Hepatocyte (in vitro differentiated cells): ENCODE measurements around the gene PDGFRA. TPM values are rescaled to one million over a fixed set of nuclear protein-coding genes. Genes with fewer than 3 reads are reported as not detected.

ENCODE experiments used
- DNase-seq: peaks from one replicate; pipeline ENCODE4 v3.0.0-alpha.2; 2016; ENCODE audit warnings: low spot score
- H2AFZ ChIP-seq: fragments of 200-600 bp; sonication (generic); 2 replicates; pipeline ENCODE4 v1.6.0; 2016; ENCODE audit warnings: antibody characterized with exemption, mild to moderate bottlenecking
- H3K27ac ChIP-seq: fragments of 200-600 bp; sonication (generic); 2 replicates; pipeline ENCODE4 v1.5.1; 2016; ENCODE audit warnings: mild to moderate bottlenecking
- H3K27me3 ChIP-seq: fragments of 200-600 bp; sonication (generic); 2 replicates; pipeline ENCODE4 v1.6.1; 2016
- H3K36me3 ChIP-seq: fragments of 200-600 bp; sonication (generic); replicated peaks from 2 replicates; pipeline ENCODE4 v1.5.1; 2016; ENCODE audit warnings: low read depth; ENCODE audit not compliant: insufficient read depth
- H3K4me1 ChIP-seq: fragments of 200-600 bp; sonication (generic); 2 replicates; pipeline ENCODE4 v1.5.1; 2016; ENCODE audit warnings: mild to moderate bottlenecking, moderate library complexity; ENCODE audit not compliant: insufficient read depth
- H3K4me2 ChIP-seq: fragments of 200-600 bp; sonication (generic); 2 replicates; pipeline ENCODE4 v1.6.0; 2016
- H3K4me3 ChIP-seq: fragments of 200-600 bp; sonication (generic); 2 replicates; pipeline ENCODE4 v1.5.1; 2016; ENCODE audit warnings: mild to moderate bottlenecking
- H3K79me2 ChIP-seq: fragments of 200-600 bp; sonication (generic); 2 replicates; pipeline ENCODE4 v1.6.0; 2017; ENCODE audit warnings: mild to moderate bottlenecking
- H3K9me2 ChIP-seq: fragments of 200-600 bp; sonication (generic); replicated peaks from 2 replicates; pipeline ENCODE4 v1.6.0; 2017; ENCODE audit warnings: mild to moderate bottlenecking; ENCODE audit not compliant: insufficient read depth
- H3K9me3 ChIP-seq: fragments of 200-600 bp; sonication (generic); 2 replicates; pipeline ENCODE4 v1.5.1; 2016; ENCODE audit warnings: low read depth, mild to moderate bottlenecking
- H4K20me1 ChIP-seq: fragments of 200-600 bp; sonication (generic); 2 replicates; pipeline ENCODE4 v1.6.0; 2016; ENCODE audit warnings: mild to moderate bottlenecking; ENCODE audit not compliant: insufficient read depth, poor library complexity, severe bottlenecking
- EZH2 ChIP-seq: fragments of 200-600 bp; sonication (generic); IDR thresholded peaks from 2 replicates; pipeline ENCODE4 v1.6.1; 2016; ENCODE audit warnings: antibody characterized with exemption, mild to moderate bottlenecking, borderline replicate concordance
- EZH2phosphoT487 ChIP-seq: fragments of 200-600 bp; sonication (generic); IDR thresholded peaks from one replicate; pipeline ENCODE4 v1.6.1; 2018; ENCODE audit warnings: antibody characterized with exemption, mild to moderate bottlenecking, low read depth, moderate library complexity; ENCODE audit not compliant: unreplicated experiment, severe bottlenecking
- WGBS: methylation state at CpG from one replicate; pipeline ENCODE4 v1.1.6; 2016; ENCODE audit warnings: low lambda C conversion rate; ENCODE audit errors: missing lambda C conversion rate; 5-methylcytosine and 5-hydroxymethylcytosine counted together
- polyA plus RNA-seq: library from polyadenylated mRNA; unstranded; fragments of >200 nt; fragmentation: Nextera tagmentation; extraction: Ambion mirVana; gene quantifications from 2 replicates; pipeline ENCODE4 v1.2.1, GENCODE V29; 2016
- total RNA-seq: library from RNA; depleted of rRNA; stranded (reverse); fragments of >200 nt; gene quantifications from 2 replicates; pipeline ENCODE4 v1.2.3, GENCODE V29; 2014
- TF ChIP-seq, protein P1 (sequence below): fragments of 200-600 bp; sonication (generic); IDR thresholded peaks from 2 replicates; pipeline ENCODE4 v1.5.1; 2016; ENCODE audit warnings: antibody characterized with exemption, mild to moderate bottlenecking; ENCODE audit not compliant: poor library complexity

The PDGFRA gene
- total and polyA plus RNA-seq, 2 experiments from 2014 or later: 36.3 to 117 TPM

DNA sequence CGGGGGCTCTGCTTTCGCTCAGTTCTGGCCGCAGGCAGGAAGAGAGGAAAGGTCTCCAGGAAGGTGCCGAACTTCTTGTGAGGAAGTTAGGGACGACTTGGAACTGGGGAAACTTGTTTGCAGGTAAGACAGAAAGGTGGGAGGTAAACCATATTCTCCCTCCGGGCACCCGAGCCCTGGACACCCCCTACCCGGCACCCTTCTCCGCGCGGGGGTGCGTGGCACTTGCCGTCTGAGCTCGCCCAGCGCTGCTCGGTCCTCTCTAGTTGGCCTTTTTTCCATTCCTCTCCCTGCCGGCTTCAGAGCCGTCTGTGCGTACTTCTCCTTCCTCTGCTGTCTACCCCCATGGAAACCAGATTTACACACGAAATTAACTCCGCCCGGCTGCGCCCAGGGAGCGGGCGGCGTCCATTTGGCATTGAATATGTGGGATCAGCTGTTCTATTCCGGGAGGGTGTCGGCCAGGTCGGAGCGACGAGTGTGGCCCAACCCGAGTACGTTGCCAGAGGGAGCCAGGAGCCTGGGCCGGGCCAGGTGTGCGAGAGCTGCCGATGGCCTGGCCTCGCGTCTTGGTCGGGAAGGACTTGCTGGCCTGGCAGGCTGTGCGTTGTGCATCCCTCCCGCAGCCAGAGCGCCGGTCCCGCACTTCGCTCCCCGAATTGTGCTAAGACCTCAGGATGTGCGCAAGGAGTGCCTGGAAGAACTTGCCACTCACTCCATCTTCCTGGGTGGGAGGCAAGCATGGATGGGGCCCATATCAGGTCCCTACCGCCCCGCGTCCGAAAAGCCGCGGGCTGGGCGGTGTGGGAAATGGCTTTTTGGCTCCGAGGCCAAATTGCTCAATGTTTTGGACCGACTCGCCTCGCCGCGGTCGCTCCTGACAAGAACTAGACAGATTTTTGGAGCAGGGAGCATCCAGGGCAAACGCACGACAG, 1.7 kb downstream of the PDGFRA start:
- peak overlapping the region; percentile 94 for H3K4me3 ChIP-seq
- H4K20me1 ChIP-seq: peaks cover 13% of the 10 kb centered on the region
- H3K27ac ChIP-seq: peak overlapping the region; percentile 96
- peaks cover 56% of the 10 kb centered on the region for H3K79me2 ChIP-seq
- H3K27me3 ChIP-seq: peaks cover 36% of the 10 kb centered on the region
- no peaks in the 10 kb centered on the region for H3K9me3 ChIP-seq
- peak overlapping the region; percentile 18 for H2AFZ ChIP-seq
- WGBS: 2% methylated on average over 63 of the region's 63 CpGs
- TF ChIP-seq, protein P1, sequence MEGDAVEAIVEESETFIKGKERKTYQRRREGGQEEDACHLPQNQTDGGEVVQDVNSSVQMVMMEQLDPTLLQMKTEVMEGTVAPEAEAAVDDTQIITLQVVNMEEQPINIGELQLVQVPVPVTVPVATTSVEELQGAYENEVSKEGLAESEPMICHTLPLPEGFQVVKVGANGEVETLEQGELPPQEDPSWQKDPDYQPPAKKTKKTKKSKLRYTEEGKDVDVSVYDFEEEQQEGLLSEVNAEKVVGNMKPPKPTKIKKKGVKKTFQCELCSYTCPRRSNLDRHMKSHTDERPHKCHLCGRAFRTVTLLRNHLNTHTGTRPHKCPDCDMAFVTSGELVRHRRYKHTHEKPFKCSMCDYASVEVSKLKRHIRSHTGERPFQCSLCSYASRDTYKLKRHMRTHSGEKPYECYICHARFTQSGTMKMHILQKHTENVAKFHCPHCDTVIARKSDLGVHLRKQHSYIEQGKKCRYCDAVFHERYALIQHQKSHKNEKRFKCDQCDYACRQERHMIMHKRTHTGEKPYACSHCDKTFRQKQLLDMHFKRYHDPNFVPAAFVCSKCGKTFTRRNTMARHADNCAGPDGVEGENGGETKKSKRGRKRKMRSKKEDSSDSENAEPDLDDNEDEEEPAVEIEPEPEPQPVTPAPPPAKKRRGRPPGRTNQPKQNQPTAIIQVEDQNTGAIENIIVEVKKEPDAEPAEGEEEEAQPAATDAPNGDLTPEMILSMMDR: no peak
- TF ChIP-seq EZH2phosphoT487 (peak; percentile 59), EZH2 (peak; percentile 57)
- peak; percentile 23 for DNase-seq
- H3K4me1 ChIP-seq: peaks cover 20% of the 10 kb centered on the region
- peak overlapping the region; percentile 97 for H3K4me2 ChIP-seq
- no peaks in the 10 kb centered on the region for H3K36me3 ChIP-seq
- H3K9me2 ChIP-seq: no peaks in the 10 kb centered on the region

DNA sequence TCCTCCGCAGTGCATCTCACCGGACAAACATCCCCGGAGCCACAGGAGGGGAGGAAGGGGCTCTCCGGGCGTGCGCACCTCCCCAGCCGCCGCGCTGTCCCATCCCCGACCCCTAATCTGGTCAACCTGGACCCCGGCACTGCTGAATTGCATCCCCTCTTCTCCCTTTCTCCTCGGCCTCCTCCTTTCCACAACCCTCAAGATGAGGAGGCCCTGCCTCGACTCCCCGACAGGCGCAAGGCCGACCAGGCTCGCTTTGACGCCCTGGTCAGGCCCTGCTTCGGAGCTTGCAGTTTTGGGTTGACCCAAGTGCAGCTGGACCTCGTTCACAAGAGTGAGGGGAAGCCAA, 2.3 kb downstream of the PDGFRA start:
- Histone ChIP-seq H3K4me1 (peaks cover 13% of the 10 kb centered on the region), H3K4me2 (peak overlapping the region; percentile 97), H3K9me2 (no peaks in the 10 kb centered on the region), H4K20me1 (peaks cover 19% of the 10 kb centered on the region), H3K36me3 (no peaks in the 10 kb centered on the region), H3K27me3 (peaks cover 34% of the 10 kb centered on the region), H3K79me2 (peaks cover 62% of the 10 kb centered on the region), H2AFZ (no peak overlapping the region), H3K9me3 (no peaks in the 10 kb centered on the region), H3K4me3 (peak overlapping the region; percentile 94), H3K27ac (peak overlapping the region; percentile 96)
- no peak for TF ChIP-seq EZH2phosphoT487
- peak; percentile 32 for TF ChIP-seq EZH2
- 6% methylated on average over 20 of the region's 20 CpGs for whole genome bisulfite sequencing
- no peak for DNase-seq

DNA sequence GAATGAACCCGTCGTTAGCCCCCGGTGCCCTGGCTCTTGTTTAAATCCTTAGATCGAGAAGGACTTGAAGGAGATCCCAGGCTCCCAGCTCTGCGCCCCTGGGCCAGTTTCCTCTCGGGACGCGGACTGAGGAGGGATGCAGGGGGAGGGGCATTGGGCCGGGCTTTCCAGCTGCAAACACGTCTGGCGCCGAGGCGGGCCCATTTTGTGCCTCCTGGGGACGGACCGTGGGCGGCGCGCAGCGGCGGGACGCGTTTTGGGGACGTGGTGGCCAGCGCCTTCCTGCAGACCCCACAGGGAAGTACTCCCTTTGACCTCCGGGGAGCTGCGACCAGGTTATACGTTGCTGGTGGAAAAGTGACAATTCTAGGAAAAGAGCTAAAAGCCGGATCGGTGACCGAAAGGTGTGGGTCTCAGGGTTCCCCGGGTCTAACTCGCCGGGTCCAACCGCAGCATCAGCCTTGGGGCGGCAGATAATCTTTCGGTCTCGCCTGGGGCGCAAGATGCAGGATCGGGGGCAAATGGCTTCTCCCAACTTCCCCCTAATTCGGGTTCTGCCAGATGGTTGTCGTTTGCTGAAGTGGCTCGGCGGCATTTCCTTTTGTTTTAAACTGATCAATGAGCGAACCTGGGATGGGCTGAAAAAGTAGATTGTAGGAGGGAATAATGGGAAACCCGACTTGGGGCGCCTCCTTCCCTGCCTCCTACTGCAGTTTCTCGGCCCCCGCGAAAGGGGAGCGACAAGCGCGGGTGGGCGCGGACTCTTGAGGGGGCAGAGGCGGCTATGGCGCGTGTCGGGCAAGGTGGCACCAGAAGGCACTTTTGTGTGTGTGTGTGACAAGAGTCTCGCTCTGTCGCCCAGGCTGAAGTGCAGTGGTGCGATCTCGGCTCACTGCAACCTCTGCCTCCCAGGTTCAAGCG, 2.9 kb downstream of the PDGFRA start:
- Histone ChIP-seq H4K20me1 (peaks cover 24% of the 10 kb centered on the region), H3K4me2 (peak overlapping the region; percentile 97), H3K4me1 (peaks cover 7% of the 10 kb centered on the region), H3K4me3 (peak overlapping the region; percentile 94), H3K9me2 (no peaks in the 10 kb centered on the region), H3K36me3 (no peaks in the 10 kb centered on the region), H3K27ac (peak overlapping the region; percentile 96), H2AFZ (no peak overlapping the region), H3K79me2 (peaks cover 69% of the 10 kb centered on the region), H3K9me3 (no peaks in the 10 kb centered on the region), H3K27me3 (peaks cover 28% of the 10 kb centered on the region)
- DNase-seq: peak; percentile 68
- TF ChIP-seq EZH2phosphoT487 (no peak), EZH2 (peak; percentile 41)
- TF ChIP-seq, protein P1: no peak
- WGBS: 7% methylated on average over 63 of the region's 63 CpGs
